Measurements from ENCODE around the gene MEX3D. TPM values are rescaled to one million over a fixed set of nuclear protein-coding genes. Genes with fewer than 3 reads are reported as not detected.

Gene MEX3D
- total and polyA plus RNA-seq, 2 of the 4 experiments (the other 2 are of a cell fraction): 9.1 to 9.6 TPM

GRCh38 chr19:1580957-1581356 lies 12.8 kb upstream of the MEX3D start:
- H4K91ac ChIP-seq (ENCODE audit: insufficient read depth, low read depth, low read length): no peak overlapping the region
- no peaks in the 10 kb centered on the region for H3K9me3 ChIP-seq (ENCODE audit: control insufficient read depth, insufficient read depth, low read length)
- dilution Hi-C loops (cut with HindIII; ENCODE audit: low sequenced_read_pairs, unreplicated experiment): no loop called here
- no peak overlapping the region for H2BK5ac ChIP-seq (ENCODE audit: low read depth, low read length, poor library complexity, severe bottlenecking)
- H3K18ac ChIP-seq (ENCODE audit: low read depth, low read length): no peak overlapping the region
- no peak overlapping the region for H4K8ac ChIP-seq (ENCODE audit: low read depth in 2 of 2, low read length in 2 of 2)
- intact Hi-C loops (cut with micrococcal nuclease): no loop called here
- in situ Hi-C loops (cut with MboI; ENCODE audit: low sequenced_read_pairs): no loop called here
- H2BK20ac ChIP-seq (ENCODE audit: low read depth, low read length): no peak overlapping the region
- H3K9ac ChIP-seq (ENCODE audit: low read depth, low read length): no peak overlapping the region
- H3K27ac ChIP-seq (ENCODE audit: insufficient read depth, low read length): no peak overlapping the region
- no peak overlapping the region for H2AFZ ChIP-seq (replicated peaks; ENCODE audit: low read length, poor library complexity)
- H2BK15ac ChIP-seq (ENCODE audit: low read depth, low read length): no peak overlapping the region
- no peak overlapping the region for H2BK120ac ChIP-seq (ENCODE audit: low read depth, low read length)
- H3K4me1 ChIP-seq (ENCODE audit: control insufficient read depth, insufficient read depth, low read length): no peaks in the 10 kb centered on the region
- DNase-seq (no peak), ATAC-seq (ENCODE audit: low read depth) (no peak)
- TF ChIP-seq FOS (IDR thresholded peaks at IDR 0.05; ENCODE audit: low read depth, low read length) (no peak), POLR2A (IDR thresholded peaks at IDR 0.05; ENCODE audit: low read depth, low read length) (no peak), RCOR1 (IDR thresholded peaks at IDR 0.05; ENCODE audit: insufficient replicate concordance, low read length) (no peak), CHD1 (IDR thresholded peaks at IDR 0.05; ENCODE audit: low read depth, low read length) (no peak), RFX5 (IDR thresholded peaks at IDR 0.05; ENCODE audit: low read depth, low read length) (no peak), MXI1 (IDR thresholded peaks at IDR 0.05; ENCODE audit: borderline replicate concordance, low read depth, low read length) (no peak), RAD21 (IDR thresholded peaks at IDR 0.05; ENCODE audit: low read length) (no peak), MAFK (IDR thresholded peaks at IDR 0.05; ENCODE audit: low read depth, low read length) (no peak), SMC3 (IDR thresholded peaks at IDR 0.05; ENCODE audit: low read depth, low read length) (no peak), BHLHE40 (IDR thresholded peaks at IDR 0.05; ENCODE audit: low read depth, low read length) (no peak), USF2 (IDR thresholded peaks at IDR 0.05; ENCODE audit: low read depth, low read length) (no peak), MAZ (IDR thresholded peaks at IDR 0.05; ENCODE audit: borderline replicate concordance, low read depth, low read length) (no peak), CEBPB (IDR thresholded peaks at IDR 0.05; ENCODE audit: low read depth, low read length) (no peak), CTCF (conservative IDR thresholded peaks at IDR 0.05; ENCODE audit: low read depth, low read length) (no peak), NFE2L2 (IDR thresholded peaks at IDR 0.05; ENCODE audit: low read depth, low read length) (no peak)
- no peak overlapping the region for H3K4me2 ChIP-seq (ENCODE audit: low read depth, low read length)
- no TSS peak for BruUV-seq (replicated peaks)
- peaks cover 59% of the 10 kb centered on the region for H3K36me3 ChIP-seq (ENCODE audit: control insufficient read depth, insufficient read depth, low read length)
- H3K4ac ChIP-seq (ENCODE audit: low read depth, low read length): no peak overlapping the region
- peaks cover 12% of the 10 kb centered on the region for H4K20me1 ChIP-seq (ENCODE audit: insufficient read depth, low read length)
- H3K23ac ChIP-seq (ENCODE audit: low read depth, low read length): no peak overlapping the region
- H3K9me1 ChIP-seq (ENCODE audit: insufficient read depth, low read length): peaks cover 6% of the 10 kb centered on the region
- CTCF ChIA-PET: no interaction called here
- no peak overlapping the region for H4K5ac ChIP-seq (ENCODE audit: low read depth, low read length)
- H3K56ac ChIP-seq (ENCODE audit: extremely low read depth, insufficient read depth, low read length): no peak overlapping the region
- no peak overlapping the region for H2AK9ac ChIP-seq (replicated peaks; ENCODE audit: low read depth, low read length, poor library complexity)
- POLR2A ChIA-PET (ENCODE audit: unreplicated experiment): interaction anchor here (0.7 kb wide), 1 partner anchor 12 kb away, joined by 5 read pairs; no protein-coding TSS in a partner anchor
- H3K27me3 ChIP-seq (ENCODE audit: control insufficient read depth, insufficient read depth, low read length): no peaks in the 10 kb centered on the region
- no peak overlapping the region for H2AK5ac ChIP-seq (ENCODE audit: low read depth, low read length)
- H3K14ac ChIP-seq (replicated peaks; ENCODE audit: low read depth, low read length): no peak overlapping the region
- no peak overlapping the region for H3K4me3 ChIP-seq (ENCODE audit: insufficient read depth, low read depth, low read length)
- peaks cover 11 to 34% of the 10 kb centered on the region in 2 experiments for H3K79me1 ChIP-seq (ENCODE audit: low read depth in 1 of 2, low read length in 2 of 2)
- WGBS, 2 experiments (ENCODE audit: extremely low coverage in 2 of 2, insufficient read length in 1 of 2): 90% methylated on average over 21 of the region's 22 CpGs; no CpG with 5 or more reads in 1 of the 2 experiments

Measured in IMR-90 (cell line).